Measurements from ENCODE around the gene STRIT1.

Gene STRIT1

DNA sequence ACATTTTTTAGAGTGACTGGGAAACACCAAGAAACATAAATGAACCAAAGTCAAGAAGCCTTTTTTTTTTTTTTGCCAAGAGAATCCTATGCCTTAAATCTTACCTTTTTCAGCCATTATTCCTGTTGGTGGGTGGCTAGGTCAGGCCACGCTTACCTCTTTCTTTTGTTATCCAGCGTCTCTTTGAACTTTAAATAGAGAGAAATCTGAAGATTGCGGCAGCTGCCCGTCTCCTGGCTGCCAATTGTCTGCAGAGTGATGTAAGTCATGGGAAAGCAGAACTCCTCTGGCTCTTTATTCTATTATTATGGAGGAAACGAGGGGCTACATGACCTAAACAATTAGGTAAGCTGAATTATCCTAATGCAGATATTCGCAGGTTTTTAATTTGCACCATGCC lies at the start of gene STRIT1:
Gene STRIT1, minus strand, starts transcription at position 168 of the 400 bp plus-strand sequence.
- DNase-seq: no peak

DNA sequence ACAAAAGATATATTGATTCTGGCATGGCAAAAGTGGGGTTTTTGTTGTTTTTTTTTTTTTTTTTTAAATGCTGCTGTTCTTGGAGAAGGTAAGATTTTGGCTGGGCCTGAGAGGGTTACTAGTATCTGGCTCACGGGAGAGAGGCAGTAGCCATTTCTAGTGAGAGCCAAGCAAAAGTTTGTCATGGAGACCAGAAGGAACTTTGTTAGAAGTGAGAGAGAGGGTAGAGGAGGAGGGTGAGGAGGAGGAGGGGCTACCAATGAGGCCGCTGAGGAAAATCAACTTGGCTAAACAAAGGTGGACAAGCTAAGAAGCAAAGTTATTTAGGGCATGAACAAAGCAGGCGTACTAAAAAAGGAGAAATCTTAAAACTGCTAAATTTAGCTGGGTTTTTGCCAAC lies 48.9 kb upstream of the STRIT1 start:
- no peak for DNase-seq

DNA sequence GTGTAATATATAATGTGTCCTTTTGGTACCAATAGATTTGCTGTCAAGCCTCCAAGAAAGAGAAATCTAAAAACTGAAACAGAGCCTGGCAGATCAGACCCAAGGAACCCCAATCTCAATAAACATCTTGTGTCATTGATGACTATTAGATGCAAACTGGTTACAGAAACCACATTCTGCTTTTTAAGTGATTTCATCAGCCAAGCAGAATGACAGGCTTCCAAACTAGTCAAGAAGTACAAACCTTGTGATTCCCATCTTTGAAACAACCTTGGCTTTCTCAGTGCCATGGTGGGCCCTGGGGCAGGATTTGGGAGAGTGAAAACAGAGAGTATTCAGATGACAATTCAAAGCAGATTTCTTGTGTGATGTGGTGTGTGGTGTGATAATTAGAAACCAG lies 45.6 kb upstream of the STRIT1 start:
- DNase-seq: no peak

DNA sequence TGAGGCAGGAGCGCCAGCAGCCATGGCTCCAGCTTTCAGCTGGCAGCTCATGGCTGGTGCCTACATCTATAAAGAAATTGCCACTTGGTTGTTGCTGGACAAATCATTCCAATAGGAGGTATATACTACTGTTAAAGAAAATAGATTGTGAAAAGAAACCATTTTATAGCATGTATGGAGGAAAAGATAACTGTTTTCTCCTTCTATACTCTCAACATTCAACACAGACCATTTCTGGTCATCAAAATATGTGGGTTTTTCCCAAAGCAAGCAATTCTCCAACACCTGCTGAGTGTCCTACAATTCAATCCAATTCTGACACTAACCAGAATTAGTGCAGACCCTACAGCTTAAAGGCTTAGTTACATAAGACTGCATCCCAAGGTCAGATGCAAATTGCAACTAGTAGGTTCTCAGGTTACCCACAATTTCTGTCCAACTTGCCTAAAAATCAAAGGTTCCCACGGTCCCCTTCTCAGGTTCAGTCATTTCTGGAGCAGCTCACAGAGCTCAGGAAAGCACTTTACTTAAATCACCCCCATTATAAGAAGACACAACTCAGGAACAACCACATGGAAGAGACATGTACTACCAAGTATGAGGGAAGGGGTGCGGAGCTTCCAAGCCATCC lies 42.4 kb upstream of the STRIT1 start:
- DNase-seq: no peak

DNA sequence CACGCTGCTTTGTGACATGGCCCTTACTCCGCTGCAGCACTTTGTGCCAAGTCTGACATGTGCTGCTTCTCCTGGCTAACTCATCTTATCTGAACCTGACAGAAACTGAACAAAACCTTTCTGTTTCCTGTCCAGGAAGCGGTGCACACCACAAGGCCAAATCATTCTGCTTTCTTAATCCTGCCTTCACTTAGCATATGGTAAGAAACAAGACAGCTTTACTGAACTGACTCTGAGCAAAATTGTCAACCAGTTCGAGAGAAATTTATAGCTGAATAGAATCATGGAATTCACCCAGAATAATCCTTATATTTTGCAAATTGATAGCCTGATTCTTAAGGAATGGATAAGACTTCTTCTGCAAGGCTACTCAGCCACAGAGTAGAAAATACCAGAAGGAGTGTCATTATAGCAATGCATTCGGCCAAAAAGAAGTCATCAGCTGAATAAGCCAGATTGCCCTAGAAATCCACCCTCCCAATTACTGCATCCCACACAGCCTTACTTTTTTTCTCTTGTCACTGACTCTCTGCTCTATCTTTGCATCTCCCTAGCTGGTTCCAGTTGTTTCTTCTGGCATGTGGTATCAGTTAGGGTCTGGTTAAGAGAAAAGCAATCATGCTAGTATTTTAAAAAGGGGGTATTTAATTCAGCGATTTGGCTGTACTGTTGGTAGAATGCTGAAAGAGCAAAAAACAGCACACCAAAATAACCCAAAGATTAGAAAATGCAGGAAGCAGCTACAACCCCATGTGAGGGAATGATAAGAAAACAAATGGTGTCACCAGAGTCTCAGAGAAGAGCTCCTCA lies 41.6 kb upstream of the STRIT1 start:
- no peak for DNase-seq

DNA sequence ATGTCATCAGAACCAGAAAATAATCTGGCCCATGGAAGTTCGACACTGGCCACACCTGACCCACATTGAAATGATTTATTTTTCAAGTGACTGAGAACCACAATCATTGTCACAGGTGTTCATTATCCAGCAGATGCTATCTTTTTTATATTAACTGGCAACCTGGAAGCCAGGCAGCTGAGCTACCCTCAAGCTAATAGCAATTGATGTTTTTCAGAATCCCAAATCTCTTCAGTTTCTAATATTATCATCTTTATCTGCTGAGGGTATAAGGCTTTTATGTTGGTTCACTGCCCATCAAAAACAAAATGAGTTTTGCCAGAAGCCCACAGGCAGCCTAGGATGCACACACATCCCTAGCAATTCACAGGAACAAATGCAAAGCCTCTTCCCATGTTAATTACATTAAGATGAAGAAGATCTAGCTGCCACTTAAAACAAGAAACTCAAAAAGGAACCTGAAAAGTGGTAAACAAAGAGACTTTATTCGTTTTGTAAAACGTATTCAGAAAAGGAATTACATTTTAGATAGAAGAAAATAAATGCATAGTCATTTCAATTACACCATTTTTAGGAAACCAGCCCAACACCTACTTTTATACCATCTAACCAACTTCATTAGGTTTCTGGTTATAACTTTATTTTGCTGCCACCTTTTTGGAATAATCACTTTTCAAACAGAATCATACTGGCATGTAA lies 40.9 kb upstream of the STRIT1 start:
- no peak for DNase-seq

DNA sequence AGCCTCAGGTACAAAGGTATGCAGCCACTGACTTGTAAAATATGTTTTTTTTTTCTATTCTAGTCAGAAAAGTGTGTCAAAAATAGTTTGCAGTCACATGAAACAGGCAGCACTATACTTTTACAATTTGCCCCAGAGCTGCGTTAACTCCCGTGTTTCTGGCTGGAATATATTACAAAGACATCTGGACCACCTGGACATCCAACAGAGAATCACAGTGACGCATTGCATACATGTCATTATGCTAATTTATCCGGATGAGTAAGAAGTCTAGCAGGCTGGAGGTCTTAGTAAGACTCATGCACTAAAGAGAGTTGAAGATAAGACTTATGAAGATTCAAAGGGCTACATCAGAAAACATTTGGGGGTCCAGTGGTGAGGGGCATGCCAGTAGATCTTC lies 39.2 kb upstream of the STRIT1 start:
- DNase-seq: no peak

DNA sequence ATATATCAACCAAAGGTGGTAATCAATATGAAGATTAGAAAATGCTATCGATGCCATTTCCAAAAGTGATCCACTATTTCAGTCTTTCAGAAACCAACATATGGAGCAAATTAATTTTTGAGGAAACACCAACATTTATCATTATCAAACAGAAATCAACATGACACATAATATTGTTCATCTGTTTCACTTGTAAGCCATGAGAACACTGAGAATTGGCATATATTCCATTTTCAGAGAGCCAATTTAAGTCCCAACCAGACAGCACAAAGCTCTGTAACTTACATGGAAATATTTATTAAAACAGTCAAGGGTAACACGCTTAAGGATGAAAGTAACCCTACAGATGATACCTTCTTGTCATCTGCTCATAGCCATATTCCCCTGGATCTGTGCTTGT lies 37.6 kb upstream of the STRIT1 start:
- DNase-seq: no peak

DNA sequence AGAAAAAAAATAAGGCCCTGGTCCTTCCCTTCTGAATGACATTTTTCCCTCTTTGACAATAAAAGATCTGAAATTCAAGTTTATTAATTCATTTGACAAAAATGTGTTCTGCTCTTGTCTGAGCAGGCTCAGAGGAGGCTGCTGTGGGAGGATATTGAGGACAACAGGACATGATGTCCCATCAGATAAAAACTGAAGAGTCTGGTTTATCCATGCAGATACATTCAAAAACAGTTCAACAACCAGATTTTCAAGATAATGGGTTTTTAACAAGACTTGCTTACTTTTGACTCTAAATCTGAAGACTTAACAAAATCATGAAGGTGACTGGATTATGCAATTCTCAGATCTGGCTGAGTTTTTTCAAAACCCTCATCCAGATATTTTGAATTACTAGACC lies 36.9 kb upstream of the STRIT1 start:
- DNase-seq: no peak

DNA sequence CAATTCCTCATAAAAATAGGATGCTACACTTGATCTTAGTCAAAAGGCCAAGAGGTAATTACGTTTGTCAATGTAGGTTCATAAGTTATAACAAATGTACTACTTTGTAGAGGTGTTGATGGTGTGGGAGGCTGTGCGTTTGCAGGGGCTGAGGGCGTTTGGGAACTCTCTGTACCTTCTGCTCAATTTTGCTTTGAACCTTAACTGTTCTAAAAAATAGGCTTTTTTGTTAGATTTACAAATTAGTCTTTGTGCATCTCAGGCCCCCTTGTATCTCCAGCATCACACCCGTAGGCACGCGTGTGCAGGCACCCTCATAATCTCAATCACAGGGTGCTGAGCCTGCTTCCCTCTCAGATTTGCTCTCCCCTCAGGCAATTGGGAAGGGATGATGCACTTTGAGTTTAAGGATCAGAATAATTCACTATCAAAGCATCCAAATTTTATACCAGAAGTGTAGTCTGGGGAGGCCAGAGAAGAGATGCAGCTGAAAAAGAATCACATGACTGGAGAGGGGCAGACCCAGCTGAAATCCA lies 36.1 kb upstream of the STRIT1 start:
- DNase-seq: no peak

DNA sequence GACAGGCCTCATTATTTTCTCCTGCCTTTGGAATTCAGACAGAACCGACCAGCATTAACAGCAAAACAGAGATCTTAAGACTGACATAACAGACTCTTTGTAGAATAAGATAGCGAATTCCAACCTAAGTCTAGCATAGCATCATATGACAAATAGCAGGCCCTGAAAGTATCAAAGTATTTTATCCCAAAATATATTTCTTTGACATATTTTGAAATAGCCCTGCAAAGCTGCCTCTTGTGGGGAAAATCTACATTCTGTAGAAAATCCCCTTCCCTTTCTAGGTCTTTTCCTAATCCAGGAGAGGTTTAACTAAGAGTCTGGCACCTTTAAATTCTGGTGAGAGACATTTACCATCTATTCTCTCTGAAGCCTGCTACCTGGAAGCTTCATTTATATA lies 34.4 kb upstream of the STRIT1 start:
- no peak for DNase-seq

DNA sequence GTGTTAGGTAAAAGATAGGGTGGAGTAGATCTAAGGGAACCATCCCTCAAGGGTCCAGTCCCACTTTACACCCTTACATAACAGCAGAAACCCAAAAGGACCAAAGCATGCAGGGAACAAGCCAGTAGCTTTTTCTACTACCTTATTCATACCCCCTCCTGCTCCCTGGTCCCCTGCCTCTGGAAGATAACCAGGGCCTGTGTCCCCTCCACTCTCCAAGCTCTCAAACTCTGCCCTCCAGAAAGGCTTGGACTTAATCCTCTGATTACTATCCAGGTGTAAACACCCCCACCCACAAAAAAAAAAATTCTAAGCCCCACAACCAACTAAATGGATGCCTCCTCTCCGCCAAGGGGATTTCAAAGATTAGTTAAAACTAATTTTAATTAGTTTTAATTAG lies 33.9 kb upstream of the STRIT1 start:
- no peak for DNase-seq

DNA sequence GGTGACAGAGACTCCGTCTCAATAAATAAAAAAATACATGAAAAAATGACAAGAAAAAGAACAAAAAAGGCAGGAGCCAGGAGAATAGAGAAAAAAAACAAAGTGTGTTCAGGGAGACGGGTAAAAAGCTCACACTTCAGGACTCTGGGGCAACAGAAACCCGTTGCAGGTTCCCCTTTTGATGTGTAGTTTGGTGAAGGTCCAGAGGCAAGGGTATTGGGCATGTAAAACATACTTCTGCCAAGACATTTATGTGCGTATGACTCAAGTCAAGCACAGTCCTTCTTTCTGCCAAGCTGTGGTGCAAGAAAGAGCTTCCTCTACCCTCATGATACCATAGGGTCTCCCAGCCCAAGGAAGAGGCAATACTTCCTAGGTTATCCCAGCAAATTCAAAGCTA lies 33.4 kb upstream of the STRIT1 start:
- no peak for DNase-seq

DNA sequence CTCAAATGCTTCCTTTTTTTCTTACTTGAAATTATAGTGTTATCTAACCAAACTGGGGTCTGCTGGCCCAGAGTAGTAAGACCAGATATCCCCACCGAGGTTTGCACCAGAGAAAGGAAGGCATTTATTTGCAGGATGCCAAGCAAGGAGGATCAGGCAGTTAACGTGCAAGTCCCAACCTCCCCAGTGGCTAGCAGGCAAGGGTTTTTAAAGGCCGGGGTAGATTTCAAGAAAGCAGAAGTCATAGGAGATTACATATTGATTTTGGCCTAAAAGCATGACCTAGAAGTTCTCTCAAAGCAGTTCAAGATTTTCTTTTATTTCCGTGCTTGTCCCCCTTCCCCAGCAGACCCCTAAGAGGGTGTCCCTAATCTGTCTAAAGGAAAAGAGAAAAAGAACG lies 32.8 kb upstream of the STRIT1 start:
- no peak for DNase-seq

DNA sequence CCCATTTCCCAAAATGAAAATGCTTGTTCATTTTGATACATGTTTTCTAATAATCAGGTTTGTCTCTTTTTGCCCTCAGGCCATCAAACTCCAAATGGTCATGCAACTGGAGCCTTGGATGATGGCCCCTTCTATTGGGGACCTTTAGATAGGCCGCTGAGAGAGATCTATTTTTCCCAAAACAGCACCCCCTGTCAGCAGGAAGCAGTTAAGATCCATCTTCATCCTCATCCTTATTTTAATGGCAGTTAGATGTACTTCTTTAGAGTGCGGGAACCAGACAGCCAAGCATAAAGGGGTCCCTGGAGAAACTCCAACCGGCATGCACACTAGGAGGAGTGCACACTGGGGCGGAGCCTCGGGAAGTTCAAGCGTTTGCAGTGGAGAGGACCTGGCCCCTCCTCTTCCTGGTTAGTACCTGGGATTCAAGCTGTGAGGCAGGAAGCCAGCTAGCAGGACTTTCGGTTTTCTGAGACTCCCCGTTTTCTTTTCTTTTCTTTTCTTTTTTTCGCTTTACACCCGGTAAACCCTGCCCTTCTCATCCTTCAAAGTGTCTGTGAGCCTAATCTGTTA lies 31.9 kb upstream of the STRIT1 start:
- DNase-seq: no peak

DNA sequence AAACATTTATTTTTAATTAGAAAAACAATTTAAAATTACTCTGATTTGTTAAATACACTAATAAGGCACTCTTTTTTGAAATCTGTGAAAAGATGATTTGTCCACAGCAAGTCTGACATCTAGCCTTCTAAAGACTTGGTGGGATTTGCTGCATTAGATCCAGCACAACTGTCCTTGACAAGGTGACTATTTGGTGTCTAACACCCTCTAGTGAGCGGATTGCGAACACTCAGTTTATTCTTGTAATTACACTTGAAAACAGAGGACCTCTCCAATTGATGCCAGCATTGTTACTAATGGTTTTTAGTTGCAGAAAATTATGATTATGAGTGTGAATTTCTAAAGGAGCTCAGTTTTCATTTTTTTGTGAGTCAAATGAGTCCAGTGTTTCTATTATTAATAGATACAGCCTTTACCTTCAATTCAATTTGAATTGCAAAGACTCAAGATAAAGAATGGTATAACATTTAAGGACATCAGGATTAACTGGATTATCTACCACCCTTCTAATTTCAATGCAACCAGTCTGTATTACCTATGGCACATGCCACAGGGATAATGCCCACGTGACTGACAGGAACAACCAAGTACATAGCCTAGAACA lies 29.7 kb upstream of the STRIT1 start:
- no peak for DNase-seq

DNA sequence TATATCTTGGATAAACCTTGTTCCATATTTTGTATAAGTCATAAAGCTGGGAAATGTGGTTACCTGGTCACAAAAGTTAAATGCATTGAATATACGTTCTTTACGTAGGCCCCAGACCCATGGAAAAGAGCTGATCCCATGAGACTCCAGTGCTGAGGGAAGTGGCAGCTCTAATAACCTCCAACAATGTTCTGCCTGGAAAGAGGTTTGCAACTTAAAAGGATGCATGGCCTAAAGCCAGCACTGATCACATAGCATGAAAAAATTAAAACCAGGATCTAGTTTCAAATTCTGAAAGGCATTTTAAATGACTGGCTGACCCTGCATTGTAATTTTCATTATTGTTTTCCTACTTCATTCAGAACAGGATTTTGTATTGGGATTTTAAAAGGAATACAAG lies 27.9 kb upstream of the STRIT1 start:
- no peak for DNase-seq

DNA sequence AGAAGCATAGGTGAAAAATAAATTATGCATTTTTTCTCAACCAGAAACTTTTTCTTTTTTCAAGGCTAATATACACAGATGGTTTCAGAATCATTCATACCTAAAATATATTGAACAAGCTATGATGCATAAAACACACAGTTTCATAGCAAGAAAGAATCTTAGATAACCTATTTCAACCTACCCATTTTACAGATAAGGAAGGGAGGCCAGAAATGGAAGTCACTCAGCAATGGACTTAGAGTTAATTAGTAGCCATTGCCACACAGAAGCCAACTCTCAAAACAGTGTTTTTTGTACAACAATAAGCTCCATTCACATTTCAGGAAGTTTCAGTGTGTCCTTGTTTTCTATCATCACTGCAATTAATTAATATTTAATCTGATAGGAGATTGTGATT lies 27.5 kb upstream of the STRIT1 start:
- DNase-seq: no peak

DNA sequence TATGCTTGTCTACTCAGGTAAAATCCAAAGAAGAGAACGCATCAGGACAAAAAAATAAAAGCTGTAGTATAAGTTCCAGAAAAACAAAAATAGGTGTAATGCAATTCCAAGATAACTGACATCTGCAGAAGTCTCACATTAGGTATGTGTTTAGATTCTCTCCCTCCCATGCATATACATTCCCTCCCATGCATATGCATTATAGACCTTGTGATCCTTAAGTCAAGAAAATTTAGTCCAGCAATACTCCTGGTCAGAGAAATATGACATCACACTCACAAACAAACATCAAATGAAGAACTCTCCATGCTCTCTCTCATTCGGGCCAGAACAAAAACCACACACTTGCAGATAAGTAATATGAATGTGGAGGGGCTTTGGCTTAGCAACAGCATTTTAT lies 25.3 kb upstream of the STRIT1 start:
- no peak for DNase-seq

DNA sequence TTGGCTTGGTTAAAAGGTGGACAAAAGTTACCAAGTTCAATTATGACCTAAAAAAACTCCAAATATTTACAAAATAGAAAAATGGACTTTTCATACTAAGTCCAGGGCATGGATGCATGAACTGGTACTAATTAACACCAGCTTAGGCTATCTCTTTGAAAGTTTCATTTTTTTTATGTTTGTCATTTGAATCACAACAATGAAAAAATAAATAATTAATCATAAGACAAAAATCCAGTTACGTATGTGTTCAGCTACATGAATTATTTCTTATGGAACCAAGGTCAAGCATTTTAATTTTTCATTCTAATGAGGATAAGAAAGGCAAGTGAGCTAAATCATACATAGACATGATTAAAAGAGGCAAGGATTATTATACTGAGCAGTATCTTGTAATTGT lies 23.7 kb upstream of the STRIT1 start:
- DNase-seq: no peak

DNA sequence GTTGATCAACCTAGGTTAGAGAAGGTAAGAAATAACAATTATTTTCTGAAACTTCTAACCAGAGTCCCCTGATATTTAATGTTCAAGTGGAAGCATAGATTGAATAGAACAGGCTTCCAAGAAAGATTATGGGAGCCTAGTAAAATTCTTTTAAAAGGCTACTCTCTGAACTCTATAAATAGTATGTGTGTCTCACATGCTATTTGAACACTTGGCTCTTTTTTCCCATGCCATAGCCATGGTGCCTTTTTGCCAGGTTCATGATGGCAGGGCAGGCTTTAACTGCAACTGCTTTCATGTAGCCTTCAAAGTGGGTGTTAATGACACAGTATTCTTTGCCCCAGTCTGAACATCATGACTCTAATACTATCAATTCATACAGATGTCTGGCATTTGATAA lies 22.9 kb upstream of the STRIT1 start:
- no peak for DNase-seq

DNA sequence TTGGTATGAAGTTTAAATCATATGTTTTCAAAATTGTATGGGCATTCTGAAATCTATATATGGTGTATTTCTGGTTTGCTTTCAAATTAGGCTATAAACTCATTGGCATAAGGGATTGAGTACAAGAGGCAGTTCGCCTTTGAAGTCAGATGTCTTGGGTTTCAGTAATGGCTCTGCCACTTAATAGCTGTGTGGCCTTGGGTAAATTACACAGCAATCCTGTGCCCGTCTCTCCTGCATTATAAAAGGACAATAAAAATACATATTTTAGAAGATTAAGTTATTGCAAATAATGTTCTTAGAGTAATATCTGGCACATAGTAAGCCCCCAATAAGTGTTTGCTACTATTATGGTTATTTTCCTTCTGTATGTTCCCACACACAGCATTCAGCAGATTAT lies 20.4 kb upstream of the STRIT1 start:
- no peak for DNase-seq

DNA sequence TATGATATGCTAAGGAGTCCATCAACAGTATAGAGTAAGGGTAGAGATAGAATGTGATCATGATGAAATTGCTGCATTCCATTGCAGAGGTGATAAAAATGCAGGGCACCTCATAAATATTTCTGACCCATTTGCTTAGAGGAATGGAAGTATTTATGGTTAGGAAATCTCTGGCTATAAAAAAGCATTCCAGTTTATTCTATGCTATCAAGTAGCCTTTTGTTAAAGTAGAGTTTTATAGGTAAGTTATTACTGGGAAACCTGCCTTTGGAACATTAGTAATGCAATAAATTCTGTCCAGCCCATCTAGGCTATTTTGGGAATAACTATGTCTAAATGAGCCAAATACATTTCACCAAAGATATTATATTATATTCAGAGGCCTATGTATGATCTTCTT lies 19.8 kb upstream of the STRIT1 start:
- DNase-seq: no peak
